Stimulated activated CD8-positive, alpha-beta memory T cell treated with anti-CD3 and anti-CD28 coated beads, Interleukin-7, amount 100 ng/mL, for 1 hour (primary cell): ENCODE results near the gene RFPL2.
"Not testable (repeated sequence)": the region's sequence is repeated elsewhere in the genome, so short reads cannot be mapped to it uniquely, and the experiment has no call there.

Experiments
- DNase-seq, 2 donors: peaks; one replicate each; pipeline ENCODE4 v3.0.0-alpha.2; 2020; ENCODE audit warnings: low read depth in 2 of 2

Gene RFPL2

DNA sequence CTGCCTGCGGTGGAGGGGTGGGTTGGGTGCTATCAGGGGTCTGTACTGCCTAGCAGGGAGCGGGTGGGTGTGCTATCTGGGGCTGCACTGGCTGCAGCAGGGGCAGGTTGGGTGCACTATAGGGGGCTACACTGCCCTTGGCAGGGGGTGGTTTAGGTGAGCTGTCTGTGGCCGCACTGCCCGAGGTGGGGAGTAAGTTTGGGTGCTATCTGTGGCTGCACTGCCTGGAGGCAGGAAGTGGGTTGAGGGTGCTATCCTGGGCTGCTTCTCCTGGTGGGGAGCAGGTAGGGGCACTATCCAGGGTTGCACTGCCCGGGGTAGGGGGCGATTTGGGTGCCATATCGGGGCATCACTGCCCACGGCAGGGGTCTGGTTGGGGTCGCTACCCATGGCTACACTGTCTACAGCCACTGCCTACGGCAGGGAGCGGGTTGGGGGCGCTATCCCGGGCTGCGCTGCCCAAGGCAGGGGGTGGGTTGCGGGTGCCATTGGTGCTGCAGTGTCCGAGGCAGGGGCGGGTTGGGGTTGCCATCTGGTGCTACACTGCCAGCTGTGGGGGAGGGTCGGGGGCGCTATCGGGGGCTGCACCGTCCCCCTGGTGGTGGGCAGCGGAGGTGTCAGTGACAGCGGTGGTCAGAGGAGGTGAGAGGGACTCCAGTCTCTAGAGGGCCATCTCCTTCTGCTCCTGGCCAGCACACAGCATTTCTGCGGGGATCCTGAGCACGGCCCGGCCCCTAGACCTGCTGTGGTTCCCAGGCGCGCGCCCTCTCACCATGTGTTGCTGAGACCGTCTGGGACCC lies 1.3 kb upstream of the RFPL2 start:
- no peak for DNase-seq

- DNase-seq, result no peak
Observed at GRCh38 chr22:32204040-32204855, 625 bp downstream of the RFPL2 start.

- DNase-seq, result no peak
Observed at GRCh38 chr22:32203181-32204039, 1.5 kb downstream of the RFPL2 start.

DNA sequence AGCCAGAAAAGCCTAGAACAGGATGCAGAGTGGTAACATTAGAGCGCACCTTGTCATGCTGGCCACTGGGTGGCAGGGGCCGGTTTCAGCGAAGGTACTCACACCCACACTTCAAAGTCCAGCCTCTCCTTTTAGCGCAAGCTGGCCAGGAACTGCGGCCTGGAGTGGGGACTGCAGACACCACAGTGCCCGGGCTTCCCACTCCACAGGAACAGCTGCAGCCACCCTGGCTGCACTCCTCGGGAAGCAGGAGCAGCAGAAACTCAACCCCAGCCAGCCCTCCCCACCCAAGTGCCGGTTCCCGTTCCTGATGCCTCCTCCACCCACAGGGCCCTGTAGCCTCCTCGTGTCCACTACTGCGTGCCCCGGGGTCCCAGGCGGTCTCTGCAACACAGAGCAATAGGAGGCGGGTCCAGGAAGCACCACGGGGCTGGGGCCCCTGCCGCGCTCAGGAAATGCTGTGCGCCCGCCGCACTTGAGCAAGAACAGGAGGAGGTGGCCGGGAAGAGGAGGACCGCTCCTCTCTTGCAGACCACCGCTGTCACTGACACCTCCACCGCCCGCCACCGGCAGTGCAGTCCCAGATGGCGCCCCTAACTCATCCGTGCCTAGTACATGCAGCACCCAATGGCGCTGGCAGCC lies 2.2 kb downstream of the RFPL2 start:
- DNase-seq, result no peak

DNA sequence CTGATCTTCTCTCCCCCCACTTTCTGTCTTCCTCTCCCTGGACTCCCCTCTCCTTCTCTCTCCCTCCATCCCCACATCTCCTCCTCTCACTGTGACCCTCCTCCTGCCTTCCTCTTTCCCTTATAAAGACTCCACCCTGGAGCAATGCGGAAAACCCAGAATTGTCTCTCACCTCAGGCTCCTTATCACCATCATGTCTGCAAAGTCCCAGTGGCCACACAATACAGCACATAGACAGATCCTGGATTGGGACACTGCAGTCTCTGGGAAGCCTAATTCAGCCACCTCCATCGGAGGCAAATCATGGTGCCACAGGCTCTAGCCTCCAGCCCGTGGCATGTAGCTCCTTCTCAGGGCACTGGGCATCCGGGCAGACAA lies 2.7 kb downstream of the RFPL2 start:
- DNase-seq, result no peak

GRCh38 chr22:32200752-32201151 lies 4.1 kb downstream of the RFPL2 start:
- no peak for DNase-seq

DNA sequence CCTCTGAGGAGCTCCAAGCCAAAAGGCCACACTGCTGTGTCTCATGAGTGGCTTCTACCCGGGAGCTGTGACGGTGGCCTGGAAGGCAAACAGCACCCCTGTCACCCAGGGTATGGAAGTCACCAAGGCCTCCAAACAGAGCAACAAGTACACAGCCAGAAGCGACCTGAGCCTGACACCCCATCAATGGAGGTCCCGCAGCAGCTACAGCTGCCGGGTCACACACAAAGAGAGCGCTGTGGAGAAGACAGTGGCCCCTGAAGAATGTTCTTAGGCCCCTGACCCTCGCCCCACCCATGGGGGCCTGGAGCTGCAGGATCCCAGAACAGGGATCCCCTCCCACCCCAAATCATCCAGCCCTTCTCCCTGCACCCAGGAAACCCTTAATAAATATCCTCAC lies 4.9 kb downstream of the RFPL2 start:
- no peak for DNase-seq

DNA sequence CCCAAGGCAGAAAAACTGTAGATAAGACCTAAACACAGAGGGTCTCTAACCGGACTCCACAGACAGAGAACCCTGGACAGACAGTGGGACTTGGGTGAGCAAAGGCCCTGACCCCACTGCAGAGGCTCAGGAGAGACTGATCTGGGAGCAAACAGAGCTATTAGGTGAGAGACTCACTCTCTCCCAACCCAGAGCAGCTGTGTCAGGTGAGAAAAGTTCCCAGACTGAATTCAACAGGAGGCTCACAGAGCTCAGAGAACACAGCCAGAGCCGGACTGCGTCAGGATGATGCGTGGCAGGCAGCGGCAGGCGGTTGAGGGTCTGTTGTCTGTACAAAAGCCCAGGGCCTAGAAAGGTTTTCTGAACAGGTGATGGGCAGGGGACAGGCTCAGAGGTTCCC lies 5.5 kb downstream of the RFPL2 start:
- no peak for DNase-seq

DNA sequence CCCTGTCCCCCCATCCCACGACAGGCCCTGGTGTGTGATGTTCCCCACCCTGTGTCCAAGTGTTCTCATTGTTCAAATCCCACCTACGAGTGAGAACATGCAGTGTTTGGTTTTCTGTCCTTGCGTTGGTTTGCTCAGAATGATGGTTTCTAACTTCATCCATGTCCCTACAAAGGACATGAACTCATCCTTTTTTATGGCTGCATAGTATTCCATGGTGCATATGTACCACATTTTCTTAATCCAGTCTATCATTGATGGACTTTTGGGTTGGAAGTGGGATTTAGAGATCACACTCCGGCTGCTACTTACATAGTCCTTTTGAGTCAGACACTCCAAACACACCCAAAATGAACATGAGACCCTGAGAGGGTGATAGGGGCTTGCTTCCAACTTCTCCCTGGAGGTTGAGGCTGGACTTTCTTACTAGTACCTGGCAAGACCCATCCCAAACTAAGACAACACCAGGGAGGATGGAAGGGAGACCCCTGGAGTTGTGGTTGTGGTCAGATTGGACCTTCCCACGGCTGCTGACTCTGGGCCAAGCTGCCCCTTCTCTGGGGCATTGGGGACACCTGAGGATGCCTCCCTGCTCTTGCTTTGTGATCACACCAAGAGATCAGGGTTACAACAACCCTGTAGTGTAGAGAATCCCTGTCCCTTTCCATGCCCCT lies 7.2 kb downstream of the RFPL2 start:
- not testable (repeated sequence) for DNase-seq

DNA sequence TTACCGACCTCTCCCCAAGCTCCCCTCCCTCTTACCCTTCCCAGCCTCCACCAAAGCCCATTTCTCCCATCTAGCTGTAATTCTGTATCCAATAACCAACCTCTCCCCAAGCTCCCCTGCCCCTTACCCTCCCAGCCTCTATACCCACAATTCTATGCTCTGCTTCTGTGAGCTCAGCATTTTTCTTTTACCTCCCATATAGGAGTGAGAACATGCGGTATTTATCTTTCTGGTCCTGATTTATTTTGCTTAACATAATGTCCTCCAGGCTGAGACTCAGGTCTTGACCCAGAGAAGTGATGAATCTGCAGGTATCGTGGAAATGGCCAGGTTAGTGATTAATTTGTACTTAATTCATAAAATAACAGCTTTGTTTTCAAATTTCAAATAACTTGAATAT lies 9.0 kb downstream of the RFPL2 start:
- DNase-seq, result not testable (repeated sequence)

DNA sequence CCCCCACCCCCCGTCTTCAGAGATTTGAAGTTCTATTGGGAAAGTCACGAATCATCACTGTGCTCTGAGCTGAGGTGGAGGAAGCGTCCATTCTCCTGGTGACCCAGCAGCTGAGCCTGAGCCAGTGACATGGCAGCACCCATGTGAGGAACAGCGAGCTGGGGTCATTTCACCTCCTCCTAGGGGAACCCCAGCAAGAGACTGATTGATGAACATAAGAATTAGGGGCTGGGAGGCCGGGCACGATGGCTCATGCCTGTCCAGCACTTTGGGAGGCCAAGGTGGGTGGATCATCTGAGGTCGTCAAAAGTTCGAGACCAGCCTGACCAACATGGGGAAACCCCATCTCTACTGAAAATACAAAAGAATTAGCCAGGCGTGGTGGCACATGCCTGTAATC lies 11.5 kb downstream of the RFPL2 start:
- not testable (repeated sequence) for DNase-seq

DNA sequence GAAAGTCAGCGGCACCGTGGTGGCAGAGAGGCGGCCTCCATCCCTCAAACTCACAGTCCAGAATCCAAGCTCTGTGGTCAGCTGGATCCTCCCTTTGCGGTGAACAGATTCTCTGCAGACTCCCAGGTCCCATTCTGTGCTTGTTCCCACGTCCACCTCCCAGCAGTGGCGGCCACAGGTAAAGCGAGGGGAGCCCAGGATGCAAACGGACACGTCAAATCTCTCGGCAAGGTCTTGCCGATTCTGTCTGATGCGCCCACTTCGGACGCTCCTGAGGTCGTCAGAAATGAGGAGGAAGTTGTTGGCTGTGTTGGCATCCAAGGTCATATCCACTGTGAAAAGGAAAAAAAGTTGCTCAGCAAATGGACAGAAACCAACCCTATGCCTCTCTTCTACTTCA lies 13.9 kb downstream of the RFPL2 start:
- DNase-seq, result not testable (repeated sequence)

DNA sequence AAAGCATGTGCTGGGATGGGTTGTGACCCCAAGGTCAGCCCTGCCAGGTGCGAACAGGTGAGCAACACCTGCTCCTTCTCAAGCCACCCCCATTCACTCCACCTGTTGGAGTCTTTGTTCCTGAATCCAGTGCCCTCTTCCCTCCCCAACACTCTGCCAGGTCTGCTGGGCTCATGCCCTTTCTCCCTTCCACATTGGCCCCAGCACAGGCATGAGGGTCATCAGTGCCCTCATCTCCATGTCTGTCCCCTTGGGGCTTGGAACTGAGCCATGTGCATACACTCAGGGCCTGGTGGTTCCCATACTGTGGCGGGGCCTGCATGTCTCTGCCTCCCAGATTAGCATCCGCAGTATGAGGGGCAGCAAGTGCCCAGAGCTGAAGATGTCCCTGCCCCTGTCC lies 19.1 kb downstream of the RFPL2 start:
- DNase-seq, result no peak

- no peak for DNase-seq
Observed at GRCh38 chr22:32183625-32184024, 21.2 kb downstream of the RFPL2 start.

GRCh38 chr22:32181043-32181442 lies 23.8 kb downstream of the RFPL2 start:
- DNase-seq, result no peak

GRCh38 chr22:32177221-32177765 lies 27.6 kb downstream of the RFPL2 start:
- DNase-seq, result no peak

DNA sequence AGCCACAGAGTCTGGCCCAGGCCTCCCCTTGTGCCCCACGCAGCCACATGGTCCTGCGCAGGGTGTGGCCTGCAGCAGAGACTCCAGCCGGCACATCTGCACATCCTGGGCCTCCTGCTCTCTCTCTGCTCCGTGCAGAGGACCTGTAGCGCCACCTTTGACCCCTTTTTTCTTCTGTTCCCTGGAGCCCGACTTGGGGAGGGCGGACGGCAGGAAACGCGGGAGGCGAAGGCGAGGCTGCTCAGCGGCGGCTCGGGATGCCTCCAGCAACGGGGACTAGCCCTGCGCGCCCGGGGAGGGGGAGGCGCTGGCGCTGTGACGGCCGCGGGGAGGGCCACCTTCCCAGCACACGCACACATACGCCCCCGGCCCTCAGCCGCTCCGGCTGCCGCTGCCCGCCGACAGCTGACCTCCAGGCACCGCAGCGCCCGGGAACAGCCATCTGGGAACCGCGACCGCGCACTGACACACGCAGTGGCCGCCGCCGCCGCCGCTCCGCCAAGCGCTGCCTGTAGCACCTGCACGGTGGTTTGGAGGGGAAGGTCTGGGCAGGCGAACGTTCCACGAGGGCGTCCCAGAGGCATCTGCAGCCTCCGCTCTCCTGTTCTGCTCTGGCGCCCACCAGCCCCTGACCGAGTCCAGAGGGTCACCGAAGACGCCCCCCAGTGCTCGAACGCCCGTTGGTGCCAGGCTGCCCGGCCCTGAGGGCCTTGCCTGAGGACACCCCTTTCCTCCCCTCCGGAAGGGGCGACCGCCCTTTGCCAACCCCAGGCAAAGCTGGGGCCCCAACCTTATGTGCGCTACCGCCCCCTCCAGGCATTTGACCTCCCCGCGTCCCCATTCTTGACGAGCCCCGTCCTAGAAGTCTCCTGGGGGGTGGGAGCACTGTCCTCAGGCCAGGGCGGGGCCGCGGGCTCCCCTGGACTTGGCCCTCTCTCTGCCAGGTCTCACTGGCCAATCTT lies 28.9 kb downstream of the RFPL2 start:
- DNase-seq, result no peak

DNA sequence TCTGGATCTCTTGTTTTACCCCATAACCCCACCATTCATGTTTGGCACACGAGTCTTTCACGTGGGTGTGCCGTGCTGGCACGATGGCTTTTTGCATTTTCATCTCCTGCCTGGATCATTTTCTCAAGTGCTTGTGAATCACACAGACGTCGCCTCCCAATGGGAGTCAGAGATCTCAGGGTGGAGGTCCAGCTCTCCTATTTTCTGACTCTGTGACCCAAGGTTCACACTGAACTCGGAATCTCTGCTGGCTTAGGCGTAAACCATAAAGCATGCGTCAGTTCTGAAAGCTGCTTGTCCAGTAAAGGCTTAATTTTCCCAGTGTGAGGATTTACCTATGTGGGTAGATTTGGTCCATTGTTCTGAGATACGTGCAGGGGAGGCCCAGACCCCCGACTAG lies 29.8 kb downstream of the RFPL2 start:
- DNase-seq, result no peak

GRCh38 chr22:32165681-32166080 lies 39.2 kb downstream of the RFPL2 start:
- DNase-seq, result no peak
